ENCODE results near the gene PRICKLE3.
A peak's percentile ranks its signal among the peaks of the same experiment; 100 is the strongest.
"Not testable (repeated sequence)": the region's sequence is repeated elsewhere in the genome, so short reads cannot be mapped to it uniquely, and the experiment has no call there.

PRICKLE3 gene

GRCh38 chrX:49178537-49178936 is 7.6 kb downstream of the PRICKLE3 start:
- DNase-seq = no peak

- no peak for DNase-seq
Measured at GRCh38 chrX:49177873-49178480, 8.2 kb downstream of the PRICKLE3 start.

GRCh38 chrX:49177338-49177833 is 8.8 kb downstream of the PRICKLE3 start:
- DNase-seq = no peak

GRCh38 chrX:49176421-49177326 is 9.5 kb downstream of the PRICKLE3 start:
- no peak for DNase-seq

GRCh38 chrX:49175435-49176274 is 10.5 kb downstream of the PRICKLE3 start:
- DNase-seq = no peak

GRCh38 chrX:49174723-49175122 is 11.4 kb downstream of the PRICKLE3 start:
- DNase-seq = no peak

- not testable (repeated sequence) for DNase-seq
Measured at GRCh38 chrX:49173544-49173943, 12.6 kb downstream of the PRICKLE3 start.

GRCh38 chrX:49172280-49172780 is 13.8 kb downstream of the PRICKLE3 start:
- peak; percentile 46 to 52 for DNase-seq

GRCh38 chrX:49171752-49172279 is 14.4 kb downstream of the PRICKLE3 start, which contains the start of gene PLP2:
Gene PLP2 (plus strand): TSS chrX:49171898. CDS start chrX:49172001, 103 bp downstream.
- DNase-seq = peak; percentile 66 to 70

GRCh38 chrX:49167740-49168108 is 18.4 kb downstream of the PRICKLE3 start:
- DNase-seq = no peak

GRCh38 chrX:49166914-49167739 is 19.0 kb downstream of the PRICKLE3 start:
- peak in 1 of 2 experiments; percentile 37 for DNase-seq

- DNase-seq = peak; percentile 61 to 69
Measured at GRCh38 chrX:49165901-49166881, 20.0 kb downstream of the PRICKLE3 start.

- no peak for DNase-seq
Measured at GRCh38 chrX:49164589-49165360, 21.4 kb downstream of the PRICKLE3 start.

GRCh38 chrX:49163555-49164419 is 22.4 kb downstream of the PRICKLE3 start:
- DNase-seq = peak; percentile 65 to 70

GRCh38 chrX:49162620-49163019 is 23.6 kb downstream of the PRICKLE3 start, which contains the start of gene MAGIX:
Gene MAGIX (plus strand): TSS chrX:49162758. CDS start chrX:49162890, 132 bp downstream.
- no peak for DNase-seq

GRCh38 chrX:49161632-49162031 is 24.5 kb downstream of the PRICKLE3 start:
- no peak for DNase-seq

GRCh38 chrX:49160908-49161307 is 25.3 kb downstream of the PRICKLE3 start:
- DNase-seq = no peak

GRCh38 chrX:49157194-49157593 is 29.0 kb downstream of the PRICKLE3 start:
- DNase-seq = no peak

Data from activated CD4-positive, alpha-beta T cell treated with anti-CD3 and anti-CD28 coated beads, Interleukin-2, amount 50 U/mL, for 4 hours (primary cell).